Fibroblast of lung (primary cell): ENCODE results near the gene REXO5.

Source experiments
- EZH2 ChIP-seq: IDR thresholded peaks from 2 replicates; pipeline ENCODE4 v1.5.1; 2012; ENCODE audit warnings: low read length, control low read depth, mild to moderate bottlenecking; ENCODE audit errors: missing control alignments
- TF ChIP-seq, protein P1 (sequence below), 2 donors: IDR thresholded peaks in 1 of 2; conservative IDR thresholded peaks in 1 of 2; 1 replicate in 1 of 2; 2 replicates in 1 of 2; pipeline ENCODE4 v1.5.1; 2011 to 2012; ENCODE audit warnings: low read length in 2 of 2, control low read depth in 1 of 2, inconsistent platforms in 1 of 2, low read depth in 1 of 2, mild to moderate bottlenecking in 1 of 2

DNA sequence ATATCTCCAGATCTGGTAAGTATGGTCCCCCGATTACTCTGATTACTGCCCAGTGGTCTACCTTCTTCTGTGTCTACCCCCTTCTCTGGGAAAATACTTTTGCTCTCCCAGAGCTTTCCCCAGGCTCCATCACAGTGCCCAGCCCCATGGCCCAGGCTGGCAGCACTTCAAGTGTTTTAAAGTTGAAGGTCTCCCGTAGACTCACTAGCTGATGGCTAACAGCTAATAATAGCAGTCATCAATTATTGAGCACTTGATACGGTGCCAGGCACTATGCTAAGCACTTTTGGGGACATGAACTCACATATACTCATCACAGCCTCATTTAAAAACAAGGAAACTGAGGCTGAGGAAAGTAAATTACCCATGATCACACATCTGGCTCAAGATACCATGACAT lies 60.5 kb downstream of the REXO5 start:
- TF ChIP-seq, protein P1, sequence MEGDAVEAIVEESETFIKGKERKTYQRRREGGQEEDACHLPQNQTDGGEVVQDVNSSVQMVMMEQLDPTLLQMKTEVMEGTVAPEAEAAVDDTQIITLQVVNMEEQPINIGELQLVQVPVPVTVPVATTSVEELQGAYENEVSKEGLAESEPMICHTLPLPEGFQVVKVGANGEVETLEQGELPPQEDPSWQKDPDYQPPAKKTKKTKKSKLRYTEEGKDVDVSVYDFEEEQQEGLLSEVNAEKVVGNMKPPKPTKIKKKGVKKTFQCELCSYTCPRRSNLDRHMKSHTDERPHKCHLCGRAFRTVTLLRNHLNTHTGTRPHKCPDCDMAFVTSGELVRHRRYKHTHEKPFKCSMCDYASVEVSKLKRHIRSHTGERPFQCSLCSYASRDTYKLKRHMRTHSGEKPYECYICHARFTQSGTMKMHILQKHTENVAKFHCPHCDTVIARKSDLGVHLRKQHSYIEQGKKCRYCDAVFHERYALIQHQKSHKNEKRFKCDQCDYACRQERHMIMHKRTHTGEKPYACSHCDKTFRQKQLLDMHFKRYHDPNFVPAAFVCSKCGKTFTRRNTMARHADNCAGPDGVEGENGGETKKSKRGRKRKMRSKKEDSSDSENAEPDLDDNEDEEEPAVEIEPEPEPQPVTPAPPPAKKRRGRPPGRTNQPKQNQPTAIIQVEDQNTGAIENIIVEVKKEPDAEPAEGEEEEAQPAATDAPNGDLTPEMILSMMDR (conservative IDR thresholded peaks at IDR 0.05 in 1 of 2, IDR thresholded peaks at IDR 0.05 in 1 of 2; ENCODE audit: low read depth in 1 of 2, low read length in 2 of 2), result no peak
- no peak for TF ChIP-seq EZH2
